ENCODE results near the gene EMP2. TPM values are rescaled to one million over a fixed set of nuclear protein-coding genes. Genes with fewer than 3 reads are reported as not detected.

EMP2 gene
- total RNA-seq, 1 donor from 2014 or later: 14.6 TPM

DNA sequence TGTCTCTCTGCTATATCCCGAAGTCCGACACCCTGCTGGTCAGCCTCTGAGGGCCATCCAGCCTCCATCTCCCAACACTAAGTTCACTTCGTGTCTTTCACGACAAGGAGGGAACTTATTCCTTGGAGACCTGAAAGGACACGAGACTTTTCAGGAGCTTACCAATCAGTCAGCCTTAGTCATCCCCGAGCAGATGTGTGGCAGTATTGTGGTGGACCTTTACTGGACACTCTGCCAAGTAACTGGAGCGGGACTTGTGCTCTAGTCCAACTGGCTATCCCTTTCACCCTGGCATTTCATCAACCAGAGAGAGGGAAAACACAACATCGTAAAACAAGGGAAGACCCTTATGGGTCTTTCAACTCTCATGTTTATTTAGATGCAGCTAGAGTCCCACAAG is 87.1 kb downstream of the EMP2 start:
- no peaks in the 10 kb centered on the region for H3K27me3 Mint-ChIP-seq (ENCODE audit: low read depth)

DNA sequence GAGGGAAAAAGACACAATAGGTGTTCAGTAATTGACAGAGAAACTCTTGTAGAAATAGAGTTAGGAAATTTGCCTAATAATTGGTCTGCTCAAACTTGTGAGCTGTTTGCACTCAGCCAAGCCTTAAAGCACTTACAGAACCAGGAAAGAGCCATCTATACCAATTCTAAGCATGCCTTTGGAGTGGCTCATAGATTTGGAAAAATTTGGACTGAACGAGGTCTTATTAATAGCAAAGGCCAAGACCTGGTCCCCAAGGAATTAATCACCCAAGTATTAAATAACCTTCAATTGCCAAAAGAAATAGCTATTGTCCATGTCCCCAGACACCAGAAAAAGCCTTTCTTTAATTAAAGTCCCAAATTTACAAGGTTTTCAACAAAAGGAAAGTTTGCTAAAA is 90.3 kb downstream of the EMP2 start:
- no peaks in the 10 kb centered on the region for H3K27me3 Mint-ChIP-seq (ENCODE audit: low read depth)
- H3K4me1 Mint-ChIP-seq (ENCODE audit: low read depth): peaks cover 7% of the 10 kb centered on the region
- peaks cover 13% of the 10 kb centered on the region for H3K9me3 Mint-ChIP-seq (ENCODE audit: low read depth)
- no peak for DNase-seq (ENCODE audit: low spot score)
- TF ChIP-seq, protein P1, sequence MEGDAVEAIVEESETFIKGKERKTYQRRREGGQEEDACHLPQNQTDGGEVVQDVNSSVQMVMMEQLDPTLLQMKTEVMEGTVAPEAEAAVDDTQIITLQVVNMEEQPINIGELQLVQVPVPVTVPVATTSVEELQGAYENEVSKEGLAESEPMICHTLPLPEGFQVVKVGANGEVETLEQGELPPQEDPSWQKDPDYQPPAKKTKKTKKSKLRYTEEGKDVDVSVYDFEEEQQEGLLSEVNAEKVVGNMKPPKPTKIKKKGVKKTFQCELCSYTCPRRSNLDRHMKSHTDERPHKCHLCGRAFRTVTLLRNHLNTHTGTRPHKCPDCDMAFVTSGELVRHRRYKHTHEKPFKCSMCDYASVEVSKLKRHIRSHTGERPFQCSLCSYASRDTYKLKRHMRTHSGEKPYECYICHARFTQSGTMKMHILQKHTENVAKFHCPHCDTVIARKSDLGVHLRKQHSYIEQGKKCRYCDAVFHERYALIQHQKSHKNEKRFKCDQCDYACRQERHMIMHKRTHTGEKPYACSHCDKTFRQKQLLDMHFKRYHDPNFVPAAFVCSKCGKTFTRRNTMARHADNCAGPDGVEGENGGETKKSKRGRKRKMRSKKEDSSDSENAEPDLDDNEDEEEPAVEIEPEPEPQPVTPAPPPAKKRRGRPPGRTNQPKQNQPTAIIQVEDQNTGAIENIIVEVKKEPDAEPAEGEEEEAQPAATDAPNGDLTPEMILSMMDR (IDR thresholded peaks at IDR 0.05): no peak
- H3K36me3 Mint-ChIP-seq (ENCODE audit: low read depth): peaks cover 4% of the 10 kb centered on the region
- H3K27ac Mint-ChIP-seq (ENCODE audit: unreplicated experiment): no peak overlapping the region
- H3K4me3 Mint-ChIP-seq (ENCODE audit: unreplicated experiment): no peak overlapping the region

More for the DNA sequence above, 87.1 kb downstream of the EMP2 start:
- Mint-ChIP-seq H3K36me3 (ENCODE audit: low read depth) (peaks cover 6% of the 10 kb centered on the region), H3K27ac (ENCODE audit: unreplicated experiment) (no peak overlapping the region), H3K4me3 (ENCODE audit: unreplicated experiment) (no peak overlapping the region), H3K9me3 (ENCODE audit: low read depth) (peaks cover 14% of the 10 kb centered on the region), H3K4me1 (ENCODE audit: low read depth) (peaks cover 7% of the 10 kb centered on the region)
- TF ChIP-seq, protein P1 (IDR thresholded peaks at IDR 0.05): no peak
- no peak for DNase-seq (ENCODE audit: low spot score)

- Mint-ChIP-seq H3K27me3 (ENCODE audit: low read depth) (no peaks in the 10 kb centered on the region), H3K4me1 (ENCODE audit: low read depth) (peaks cover 7% of the 10 kb centered on the region), H3K4me3 (ENCODE audit: unreplicated experiment) (no peak overlapping the region), H3K9me3 (ENCODE audit: low read depth) (peaks cover 7% of the 10 kb centered on the region), H3K36me3 (ENCODE audit: low read depth) (peaks cover 6% of the 10 kb centered on the region), H3K27ac (ENCODE audit: unreplicated experiment) (no peak overlapping the region)
- DNase-seq (ENCODE audit: low spot score): no peak
- TF ChIP-seq, protein P1 (IDR thresholded peaks at IDR 0.05): no peak
These were observed 94.6 kb downstream of the EMP2 start for GRCh38 chr16:10485698-10486382.

DNA sequence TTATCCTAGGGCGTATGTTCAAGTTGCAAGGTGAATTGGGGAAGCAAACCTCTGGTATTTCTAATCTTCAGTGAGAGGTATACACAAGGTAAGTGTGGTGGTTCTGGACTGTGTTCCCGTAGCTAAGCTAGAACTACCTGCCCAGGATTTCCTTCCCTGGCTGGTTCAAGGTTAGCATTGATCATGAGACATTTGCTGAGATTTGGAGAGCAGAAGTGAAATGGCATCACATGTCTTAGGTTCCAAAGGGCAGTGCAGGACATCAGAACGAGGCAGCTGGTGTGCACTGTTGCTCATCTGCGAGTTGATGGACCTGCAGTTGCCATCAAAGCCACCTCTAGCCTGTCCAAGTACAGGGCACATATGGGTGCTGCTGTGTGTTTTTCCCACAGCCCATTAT is 95.2 kb downstream of the EMP2 start:
- TF ChIP-seq, protein P1 (IDR thresholded peaks at IDR 0.05): no peak
- peaks cover 6% of the 10 kb centered on the region for H3K36me3 Mint-ChIP-seq (ENCODE audit: low read depth)
- peaks cover 9% of the 10 kb centered on the region for H3K9me3 Mint-ChIP-seq (ENCODE audit: low read depth)
- DNase-seq (ENCODE audit: low spot score): no peak
- no peaks in the 10 kb centered on the region for H3K27me3 Mint-ChIP-seq (ENCODE audit: low read depth)
- H3K27ac Mint-ChIP-seq (ENCODE audit: unreplicated experiment): no peak overlapping the region
- H3K4me1 Mint-ChIP-seq (ENCODE audit: low read depth): peaks cover 5% of the 10 kb centered on the region
- H3K4me3 Mint-ChIP-seq (ENCODE audit: unreplicated experiment): no peak overlapping the region

DNA sequence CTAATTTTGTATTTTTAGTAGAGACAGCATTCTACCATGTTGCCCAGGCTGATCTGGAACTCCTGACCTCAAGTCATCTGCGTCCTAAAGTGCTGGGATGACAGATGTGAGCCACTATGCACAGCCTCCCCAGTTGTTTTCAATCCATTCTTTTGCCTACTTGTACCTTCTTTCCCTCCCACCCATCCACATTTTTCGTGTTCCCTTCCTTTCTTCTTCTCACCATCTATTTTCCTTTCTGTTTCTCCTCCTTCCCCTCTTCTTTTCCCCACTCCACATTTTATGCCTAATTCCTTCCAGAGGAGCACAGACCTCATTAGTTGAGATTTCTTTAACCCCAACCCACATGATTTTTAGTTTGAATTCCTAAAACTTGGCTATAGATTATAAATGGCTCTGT is 100.2 kb downstream of the EMP2 start:
- Mint-ChIP-seq H3K9me3 (ENCODE audit: low read depth) (peaks cover 10% of the 10 kb centered on the region), H3K4me1 (ENCODE audit: low read depth) (no peaks in the 10 kb centered on the region), H3K27ac (ENCODE audit: unreplicated experiment) (no peak overlapping the region), H3K4me3 (ENCODE audit: unreplicated experiment) (no peak overlapping the region), H3K36me3 (ENCODE audit: low read depth) (peaks cover 14% of the 10 kb centered on the region), H3K27me3 (ENCODE audit: low read depth) (no peaks in the 10 kb centered on the region)
- TF ChIP-seq, protein P1 (IDR thresholded peaks at IDR 0.05): no peak
- DNase-seq (ENCODE audit: low spot score): no peak

Other genes with a start within 250 kb of the EMP2 start
- gene ATF7IP2, start 194.5 kb downstream of the EMP2 start, total RNA-seq: 4.8 to 9.5 TPM (median 7.5 TPM) in 3 replicates
- gene TEKT5, start 114.3 kb upstream of the EMP2 start, total RNA-seq: not detected in 3 replicates
- 17.2 to 20.0 TPM (median 18.5 TPM) in 3 replicates for gene NUBP1, start 163.2 kb upstream of the EMP2 start, total RNA-seq
- gene TVP23A, start 238.2 kb upstream of the EMP2 start, total RNA-seq: 0.07 TPM in 1 of 3 replicates, not detected in the others